HL-60 (cell line): Measurements from ENCODE around the gene SUSD1.

ENCODE experiments used
- DNase-seq, 2 experiments: peaks; one replicate each; pipeline ENCODE4 v3.0.0-alpha.2; 2010 to 2020; ENCODE audit warnings: low read depth in 1 of 2, low spot score in 1 of 2
- H3K27ac ChIP-seq: fragments of 250-450 bp; sonication (Bioruptor Pico); replicated peaks from 2 replicates; pipeline ENCODE4 v1.5.1; 2020; ENCODE audit warnings: mild to moderate bottlenecking, moderate library complexity
- H3K27me3 ChIP-seq: fragments of 250-450 bp; sonication (Bioruptor Pico); 2 replicates; pipeline ENCODE4 v1.5.1; 2021; ENCODE audit warnings: mild to moderate bottlenecking, moderate library complexity; ENCODE audit not compliant: insufficient read depth, poor library complexity, severe bottlenecking
- H3K4me3 ChIP-seq: replicated peaks from 2 replicates; pipeline ENCODE4 v1.5.1; 2011; ENCODE audit warnings: mild to moderate bottlenecking, control low read depth, low read length; ENCODE audit not compliant: insufficient read depth
- CTCF ChIP-seq: IDR thresholded peaks from one replicate; pipeline ENCODE4 v1.5.1; 2011; ENCODE audit warnings: low read length, control low read depth, inconsistent platforms; ENCODE audit not compliant: insufficient read depth
- GABPA ChIP-seq: IDR thresholded peaks from 2 replicates; pipeline ENCODE4 v1.6.1; 2012; ENCODE audit warnings: low read depth
- POLR2AphosphoS5 ChIP-seq: IDR thresholded peaks from 2 replicates; pipeline ENCODE4 v1.6.1; 2012; ENCODE audit warnings: low read depth
- REST ChIP-seq: IDR thresholded peaks from 2 replicates; pipeline ENCODE4 v1.6.1; 2012; ENCODE audit warnings: low read depth; ENCODE audit not compliant: insufficient replicate concordance
- SPI1 ChIP-seq: IDR thresholded peaks from 2 replicates; pipeline ENCODE4 v1.6.1; 2012; ENCODE audit warnings: low read depth, mild to moderate bottlenecking, borderline replicate concordance

SUSD1 gene

GRCh38 chr9:112032009-112032408 lies 143.1 kb downstream of the SUSD1 start:
- DNase-seq = no peak
- Histone ChIP-seq H3K27ac (no peak overlapping the region), H3K27me3 (no peaks in the 10 kb centered on the region), H3K4me3 (no peak overlapping the region)
- TF ChIP-seq SPI1 = no peak
- TF ChIP-seq CTCF = no peak
- no peak for TF ChIP-seq REST
- no peak for TF ChIP-seq POLR2AphosphoS5
- no peak for TF ChIP-seq GABPA

- TF ChIP-seq SPI1 (no peak), REST (no peak), POLR2AphosphoS5 (no peak), CTCF (no peak), GABPA (no peak)
- H3K27ac ChIP-seq = no peak overlapping the region
- no peak for DNase-seq
- H3K4me3 ChIP-seq = no peak overlapping the region
- no peaks in the 10 kb centered on the region for H3K27me3 ChIP-seq
These were observed 143.7 kb downstream of the SUSD1 start for GRCh38 chr9:112031400-112031799.

GRCh38 chr9:112029921-112030444 lies 145.1 kb downstream of the SUSD1 start:
- no peaks in the 10 kb centered on the region for H3K27me3 ChIP-seq
- H3K4me3 ChIP-seq = no peak overlapping the region
- no peak for DNase-seq
- TF ChIP-seq REST (no peak), GABPA (no peak), POLR2AphosphoS5 (no peak), CTCF (no peak), SPI1 (no peak)
- H3K27ac ChIP-seq = no peak overlapping the region
